ENCODE results near the gene R3HDM1.

DNA sequence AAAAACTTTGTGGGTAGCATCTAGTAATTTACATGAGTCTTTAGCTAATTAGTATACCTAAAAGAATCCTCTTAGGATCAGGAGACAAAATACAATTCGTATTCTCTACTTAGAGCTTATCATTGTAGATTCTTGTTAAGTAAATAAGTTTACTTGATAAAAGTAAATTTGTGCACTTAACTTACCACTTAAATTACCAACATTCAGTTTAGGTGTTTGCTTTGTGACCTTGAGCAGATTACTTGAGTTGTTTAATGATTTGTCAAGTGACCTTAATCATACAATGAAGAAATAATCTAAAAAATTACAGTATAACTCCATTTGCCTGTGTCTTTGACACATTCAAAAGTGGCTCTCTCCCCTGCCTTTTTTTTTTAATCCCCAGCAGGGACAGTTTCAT, 143.2 kb downstream of the R3HDM1 start:
- TF ChIP-seq POLR2AphosphoS5 (IDR thresholded peaks at IDR 0.05; ENCODE audit: low read depth, low read length) (no peak), TCF7L2 (IDR thresholded peaks at IDR 0.05; ENCODE audit: low read depth, low read length) (no peak)
- TF ChIP-seq, protein P1, sequence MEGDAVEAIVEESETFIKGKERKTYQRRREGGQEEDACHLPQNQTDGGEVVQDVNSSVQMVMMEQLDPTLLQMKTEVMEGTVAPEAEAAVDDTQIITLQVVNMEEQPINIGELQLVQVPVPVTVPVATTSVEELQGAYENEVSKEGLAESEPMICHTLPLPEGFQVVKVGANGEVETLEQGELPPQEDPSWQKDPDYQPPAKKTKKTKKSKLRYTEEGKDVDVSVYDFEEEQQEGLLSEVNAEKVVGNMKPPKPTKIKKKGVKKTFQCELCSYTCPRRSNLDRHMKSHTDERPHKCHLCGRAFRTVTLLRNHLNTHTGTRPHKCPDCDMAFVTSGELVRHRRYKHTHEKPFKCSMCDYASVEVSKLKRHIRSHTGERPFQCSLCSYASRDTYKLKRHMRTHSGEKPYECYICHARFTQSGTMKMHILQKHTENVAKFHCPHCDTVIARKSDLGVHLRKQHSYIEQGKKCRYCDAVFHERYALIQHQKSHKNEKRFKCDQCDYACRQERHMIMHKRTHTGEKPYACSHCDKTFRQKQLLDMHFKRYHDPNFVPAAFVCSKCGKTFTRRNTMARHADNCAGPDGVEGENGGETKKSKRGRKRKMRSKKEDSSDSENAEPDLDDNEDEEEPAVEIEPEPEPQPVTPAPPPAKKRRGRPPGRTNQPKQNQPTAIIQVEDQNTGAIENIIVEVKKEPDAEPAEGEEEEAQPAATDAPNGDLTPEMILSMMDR (IDR thresholded peaks at IDR 0.05) = no peak
- TF ChIP-seq, protein P2, sequence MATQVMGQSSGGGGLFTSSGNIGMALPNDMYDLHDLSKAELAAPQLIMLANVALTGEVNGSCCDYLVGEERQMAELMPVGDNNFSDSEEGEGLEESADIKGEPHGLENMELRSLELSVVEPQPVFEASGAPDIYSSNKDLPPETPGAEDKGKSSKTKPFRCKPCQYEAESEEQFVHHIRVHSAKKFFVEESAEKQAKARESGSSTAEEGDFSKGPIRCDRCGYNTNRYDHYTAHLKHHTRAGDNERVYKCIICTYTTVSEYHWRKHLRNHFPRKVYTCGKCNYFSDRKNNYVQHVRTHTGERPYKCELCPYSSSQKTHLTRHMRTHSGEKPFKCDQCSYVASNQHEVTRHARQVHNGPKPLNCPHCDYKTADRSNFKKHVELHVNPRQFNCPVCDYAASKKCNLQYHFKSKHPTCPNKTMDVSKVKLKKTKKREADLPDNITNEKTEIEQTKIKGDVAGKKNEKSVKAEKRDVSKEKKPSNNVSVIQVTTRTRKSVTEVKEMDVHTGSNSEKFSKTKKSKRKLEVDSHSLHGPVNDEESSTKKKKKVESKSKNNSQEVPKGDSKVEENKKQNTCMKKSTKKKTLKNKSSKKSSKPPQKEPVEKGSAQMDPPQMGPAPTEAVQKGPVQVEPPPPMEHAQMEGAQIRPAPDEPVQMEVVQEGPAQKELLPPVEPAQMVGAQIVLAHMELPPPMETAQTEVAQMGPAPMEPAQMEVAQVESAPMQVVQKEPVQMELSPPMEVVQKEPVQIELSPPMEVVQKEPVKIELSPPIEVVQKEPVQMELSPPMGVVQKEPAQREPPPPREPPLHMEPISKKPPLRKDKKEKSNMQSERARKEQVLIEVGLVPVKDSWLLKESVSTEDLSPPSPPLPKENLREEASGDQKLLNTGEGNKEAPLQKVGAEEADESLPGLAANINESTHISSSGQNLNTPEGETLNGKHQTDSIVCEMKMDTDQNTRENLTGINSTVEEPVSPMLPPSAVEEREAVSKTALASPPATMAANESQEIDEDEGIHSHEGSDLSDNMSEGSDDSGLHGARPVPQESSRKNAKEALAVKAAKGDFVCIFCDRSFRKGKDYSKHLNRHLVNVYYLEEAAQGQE (IDR thresholded peaks at IDR 0.05; ENCODE audit: insufficient read depth in 1 of 2, low read depth in 2 of 2, low read length in 1 of 2) = no peak

All from Panc1 (cell line).